Activated naive CD4-positive, alpha-beta T cell (primary cell): Measurements from ENCODE around the gene SSR1.
"Not testable (repeated sequence)": the region's sequence is repeated elsewhere in the genome, so short reads cannot be mapped to it uniquely, and the experiment has no call there.

ENCODE experiments used
- DNase-seq, 4 experiments: peaks; one replicate each; lab custom pipeline; 2025; lab: John Stamatoyannopoulos, UW

Gene SSR1

DNA sequence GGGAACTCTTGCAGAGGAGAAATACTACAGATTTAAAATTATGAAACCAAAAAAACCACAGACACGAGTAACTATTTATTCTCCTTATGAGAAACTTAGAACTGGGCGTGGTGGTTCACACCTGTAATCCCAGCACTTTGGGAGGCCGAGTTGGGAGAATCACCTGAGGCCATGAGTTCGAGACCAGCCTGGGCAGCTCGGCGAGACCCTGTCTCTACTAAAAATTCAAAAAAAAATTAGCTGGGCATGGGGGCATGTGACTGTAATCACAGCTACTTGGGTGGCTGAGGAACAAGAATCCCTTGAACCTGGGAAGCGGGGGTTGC is 36.8 kb downstream of the SSR1 start:
- no peak for DNase-seq

DNA sequence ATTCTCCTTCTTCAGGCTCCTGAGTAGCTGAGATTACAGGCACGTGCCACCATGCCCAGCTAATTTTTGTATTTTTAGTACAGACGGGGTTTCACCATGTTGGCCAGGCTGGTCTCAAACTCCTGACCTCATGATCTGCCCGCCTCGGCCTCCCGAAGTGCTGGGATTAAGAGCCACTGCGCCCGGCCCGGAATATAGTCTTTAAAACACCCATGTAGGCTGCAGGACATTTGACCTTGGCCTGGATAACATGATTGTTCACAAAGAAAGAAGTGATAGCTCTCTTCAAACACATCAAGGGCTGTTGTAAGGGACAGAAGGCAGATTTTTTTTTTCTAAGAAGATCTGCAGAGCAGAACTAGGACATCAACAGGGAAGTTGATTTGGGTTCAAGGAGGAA is 38.5 kb downstream of the SSR1 start:
- not testable (repeated sequence) for DNase-seq

DNA sequence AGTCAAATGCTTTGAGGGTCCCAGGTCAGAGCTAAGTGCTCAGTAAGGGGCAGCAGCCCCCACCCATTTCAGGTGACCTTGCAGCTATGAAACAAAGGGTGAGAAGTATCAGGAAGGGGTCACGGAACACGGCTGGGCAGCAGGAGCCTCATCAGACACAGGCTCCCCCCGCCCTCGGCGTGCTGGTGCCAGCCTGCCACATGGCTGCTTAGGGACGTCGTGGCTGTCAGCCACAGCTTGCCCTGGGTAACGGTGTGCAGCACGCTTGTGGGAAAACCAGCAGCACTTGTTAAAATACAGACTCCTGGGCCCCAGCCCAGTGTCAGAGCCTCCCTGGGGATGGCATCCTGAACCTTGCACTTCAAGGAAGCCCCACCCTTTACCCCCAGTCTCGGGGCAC is 39.3 kb downstream of the SSR1 start:
- no peak for DNase-seq

DNA sequence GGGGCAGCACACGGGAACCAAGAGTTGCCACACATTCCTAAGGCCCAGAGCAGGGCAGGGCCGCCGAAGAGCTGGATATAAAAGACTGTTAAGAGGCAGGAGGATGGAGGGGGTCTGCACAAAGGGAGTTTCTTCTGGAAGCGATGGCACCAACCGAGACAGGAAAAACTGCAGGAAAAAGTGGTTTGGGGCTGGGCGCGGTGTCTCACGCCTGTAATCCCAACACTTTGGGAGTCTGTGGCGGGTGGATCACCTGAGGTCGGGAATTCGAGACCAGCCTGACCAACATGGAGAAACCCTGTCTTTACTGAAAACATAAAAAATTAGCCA is 41.8 kb downstream of the SSR1 start:
- no peak for DNase-seq

- DNase-seq = no peak
Observed at GRCh38 chr6:7270320-7271204, 42.4 kb downstream of the SSR1 start.

GRCh38 chr6:7269816-7270215 is 43.2 kb downstream of the SSR1 start:
- DNase-seq = no peak

DNA sequence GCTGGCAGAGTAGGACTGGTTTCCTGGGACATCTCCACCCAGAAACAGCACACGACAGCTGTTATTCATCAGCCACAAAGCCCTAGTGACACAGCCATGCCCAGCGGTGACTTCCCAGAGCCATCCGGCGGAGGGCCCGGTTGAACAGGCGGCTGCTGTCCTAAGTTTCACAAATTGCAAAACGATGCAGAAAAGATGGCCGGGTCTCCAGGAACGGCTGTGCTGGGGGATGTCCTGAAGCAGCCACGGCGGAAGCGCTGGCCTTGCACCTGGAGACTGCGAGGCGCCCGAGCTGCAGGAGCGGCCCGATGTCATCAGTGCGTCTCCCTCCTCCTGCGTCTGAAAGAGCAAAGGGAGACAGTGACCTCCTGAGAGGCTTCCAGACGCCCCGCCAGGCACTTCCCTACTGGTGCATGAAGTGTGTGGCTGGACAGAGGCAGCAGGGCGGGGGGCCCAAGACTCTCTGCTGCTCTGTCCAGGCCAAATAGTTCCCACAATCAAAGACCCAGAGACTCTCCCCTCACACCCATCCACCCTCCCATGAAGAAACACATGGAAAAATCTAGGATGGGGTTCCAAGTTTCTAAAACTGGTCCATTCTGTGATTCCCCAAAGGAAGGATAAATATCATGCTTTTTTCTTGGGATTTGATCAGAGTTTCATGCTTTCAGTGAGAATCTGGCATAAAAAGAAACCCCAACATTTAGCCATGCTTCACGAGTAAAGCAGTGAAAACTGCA is 44.0 kb downstream of the SSR1 start:
- DNase-seq = no peak

GRCh38 chr6:7268362-7268761 is 44.6 kb downstream of the SSR1 start:
- no peak for DNase-seq

- DNase-seq = no peak
Observed at GRCh38 chr6:7267466-7268091, 45.4 kb downstream of the SSR1 start.

GRCh38 chr6:7267071-7267465 is 45.9 kb downstream of the SSR1 start:
- DNase-seq = no peak

- not testable (repeated sequence) for DNase-seq
Observed at GRCh38 chr6:7265385-7265726, 47.6 kb downstream of the SSR1 start.

GRCh38 chr6:7264686-7265384 is 48.2 kb downstream of the SSR1 start:
- no peak for DNase-seq

DNA sequence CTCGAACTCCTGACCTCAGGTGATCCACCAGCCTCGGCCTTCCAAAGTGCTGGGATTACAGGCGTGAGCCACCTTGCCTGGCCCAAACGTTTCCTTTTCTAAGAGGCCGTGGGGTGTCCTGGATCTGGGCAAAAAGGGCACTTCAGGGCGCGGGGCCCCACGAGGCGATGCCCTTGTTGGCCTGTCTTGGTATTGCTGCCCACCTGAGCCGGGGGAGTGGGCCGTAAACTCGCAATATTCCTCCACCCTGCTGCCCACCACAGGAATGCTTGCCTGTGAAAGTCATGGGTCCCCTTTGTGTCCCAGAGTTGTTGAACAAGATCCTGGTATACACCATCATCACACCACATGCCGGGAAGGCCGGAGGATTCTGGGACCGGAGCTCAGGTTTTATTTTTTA is 49.0 kb downstream of the SSR1 start:
- DNase-seq = no peak

GRCh38 chr6:7263519-7263805 is 49.5 kb downstream of the SSR1 start:
- DNase-seq = not testable (repeated sequence)

GRCh38 chr6:7262746-7263518 is 50.1 kb downstream of the SSR1 start:
- no peak for DNase-seq

GRCh38 chr6:7261852-7262461 is 51.0 kb downstream of the SSR1 start:
- no peak for DNase-seq

DNA sequence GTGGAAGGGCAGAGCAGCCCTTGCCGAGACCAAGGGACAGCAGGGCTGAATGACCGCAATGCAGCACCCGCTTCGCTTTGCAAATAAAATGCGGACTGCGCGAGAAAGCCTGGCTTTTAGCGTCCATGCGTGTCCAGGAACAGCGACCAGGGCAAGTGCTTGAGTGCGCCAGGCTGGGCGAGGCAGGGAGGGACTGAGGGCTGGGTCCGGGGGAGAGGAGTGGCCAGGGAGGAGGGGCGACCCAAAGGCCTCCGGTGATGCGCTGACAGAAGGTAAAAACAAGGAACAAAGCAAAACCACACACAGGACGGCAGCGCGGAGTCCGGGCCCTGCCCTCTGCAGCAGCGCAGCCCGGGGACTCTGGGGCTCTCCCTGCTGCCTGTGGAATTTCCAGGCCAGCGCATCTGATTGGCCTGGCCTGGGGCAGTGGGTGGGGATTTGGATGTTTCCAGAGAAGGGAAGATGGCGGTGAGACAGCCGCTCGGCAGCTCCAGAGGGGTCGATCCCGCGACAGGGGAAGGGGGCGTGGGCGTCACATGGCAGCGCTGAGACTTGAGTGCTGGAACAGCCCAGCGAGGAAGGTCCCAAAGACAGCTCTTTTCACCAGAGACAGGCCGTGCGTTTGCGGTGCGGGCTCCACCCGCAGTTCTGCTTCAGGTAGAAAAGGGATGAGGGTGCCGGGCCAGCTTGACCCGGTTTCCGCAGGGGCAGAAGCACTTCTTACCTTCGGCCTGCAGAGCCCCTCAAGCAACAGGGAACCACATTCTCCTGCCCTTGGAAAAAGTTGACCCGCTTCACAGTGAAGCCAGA is 51.8 kb downstream of the SSR1 start:
- DNase-seq = no peak

GRCh38 chr6:7260291-7261031 is 52.5 kb downstream of the SSR1 start:
- DNase-seq = no peak

DNA sequence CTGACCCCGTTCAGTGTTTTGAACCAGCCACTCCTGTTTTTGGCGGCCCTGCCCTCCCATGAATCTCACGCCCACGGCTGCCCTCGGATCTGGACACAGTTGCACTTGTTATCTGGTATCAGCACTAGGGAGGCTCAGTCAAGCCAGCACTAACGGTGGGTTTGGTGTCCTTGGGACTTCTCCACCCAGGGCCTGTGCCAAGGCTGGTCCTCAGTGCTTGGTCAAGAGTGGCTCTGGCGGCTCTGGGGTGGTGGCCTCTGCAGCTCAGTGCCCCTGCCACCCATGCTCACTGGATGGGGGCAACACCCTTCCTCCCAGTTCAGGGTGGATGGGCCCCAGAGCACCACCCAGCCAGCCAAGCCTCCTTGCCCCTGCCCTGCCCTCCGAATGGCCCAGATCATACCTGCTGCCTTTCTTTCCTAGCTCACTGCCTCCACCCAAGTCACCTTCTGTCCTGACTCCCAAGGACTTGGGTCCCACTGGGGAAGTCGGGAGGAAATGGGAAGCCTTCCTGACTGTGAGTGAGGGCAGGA is 54.7 kb downstream of the SSR1 start:
- DNase-seq = no peak
